Tibial artery (tissue), 4 donors: ENCODE measurements around the gene MACROD2.

Experiments
- DNase-seq, 2 donors: peaks; one replicate each; pipeline ENCODE4 v3.0.0-alpha.2; 2019
- H3K27ac ChIP-seq, 2 donors: fragments of 200-600 bp; sonication (generic) in 1 of 2; 1 replicate in 1 of 2; 2 replicates in 1 of 2; pipeline ENCODE4 v1.5.1; 2018 to 2019; ENCODE audit warnings: mild to moderate bottlenecking in 1 of 2
- H3K27me3 ChIP-seq, 2 donors: fragments of 200-600 bp; sonication (generic) in 1 of 2; one replicate each; pipeline versions ENCODE4 v1.5.1 to v1.6.0; 2016 to 2019
- H3K36me3 ChIP-seq, 3 donors: fragments of 200-600 bp; sonication (generic) in 2 of 3; one replicate each; pipeline ENCODE4 v1.5.1; 2016 to 2019; ENCODE audit warnings: mild to moderate bottlenecking in 2 of 3
- H3K4me1 ChIP-seq, 4 donors: fragments of 200-600 bp; sonication (generic) in 2 of 4; 1 replicate in 3 of 4; 2 replicates in 1 of 4; pipeline ENCODE4 v1.5.1; 2016 to 2019
- H3K4me3 ChIP-seq, 2 donors: fragments of 200-600 bp; sonication (generic) in 1 of 2; 1 replicate in 1 of 2; 2 replicates in 1 of 2; pipeline ENCODE4 v1.5.1; 2018 to 2019; ENCODE audit warnings: mild to moderate bottlenecking in 2 of 2
- H3K9me3 ChIP-seq, 3 donors: fragments of 200-600 bp; sonication (generic) in 1 of 3; one replicate each; pipeline ENCODE4 v1.5.1; 2016 to 2019
- intact Hi-C: fragments of 100-400 bp; cut with DNase I; formaldehyde crosslinking; loops from one replicate; pipeline ENCODE4 v1.15.0; 2023; ENCODE audit warnings: low total_unique reads
- TF ChIP-seq, protein P1 (sequence below), 2 experiments: fragments of 200-600 bp in 1 of 2; fragments of 450-650 bp in 1 of 2; IDR thresholded peaks; one replicate each; pipeline ENCODE4 v1.5.1; 2017 to 2019; ENCODE audit warnings: antibody characterized with exemption in 2 of 2, mild to moderate bottlenecking in 1 of 2, moderate library complexity in 1 of 2

MACROD2 gene

DNA sequence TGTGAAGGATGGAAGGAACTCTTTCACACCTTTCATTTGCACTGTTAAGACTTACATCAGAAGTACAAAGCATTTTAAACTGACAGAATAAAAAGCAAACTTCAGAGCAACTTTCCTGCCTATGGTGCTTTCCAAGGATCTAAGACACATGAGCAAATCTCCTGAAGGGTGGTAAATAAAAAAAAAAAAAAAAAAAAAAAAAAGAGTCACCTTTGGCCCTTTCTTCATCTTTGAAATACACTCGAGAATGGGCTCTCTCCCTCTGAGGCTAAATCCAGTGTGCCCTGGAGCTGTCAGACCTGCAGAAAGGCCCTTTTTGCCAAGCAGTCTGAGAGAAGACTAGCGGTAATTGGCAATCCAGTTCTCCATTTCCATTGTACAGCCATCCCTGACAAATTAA is 1455.9 kb downstream of the MACROD2 start:
- Histone ChIP-seq H3K9me3 (no peaks in the 10 kb centered on the region), H3K4me3 (no peak overlapping the region), H3K27me3 (no peaks in the 10 kb centered on the region), H3K4me1 (peaks cover 0 to 5% (median 3%) of the 10 kb centered on the region in 4 donors), H3K27ac (no peak overlapping the region), H3K36me3 (no peaks in the 10 kb centered on the region)
- intact Hi-C loops: no loop called here
- TF ChIP-seq, protein P1, sequence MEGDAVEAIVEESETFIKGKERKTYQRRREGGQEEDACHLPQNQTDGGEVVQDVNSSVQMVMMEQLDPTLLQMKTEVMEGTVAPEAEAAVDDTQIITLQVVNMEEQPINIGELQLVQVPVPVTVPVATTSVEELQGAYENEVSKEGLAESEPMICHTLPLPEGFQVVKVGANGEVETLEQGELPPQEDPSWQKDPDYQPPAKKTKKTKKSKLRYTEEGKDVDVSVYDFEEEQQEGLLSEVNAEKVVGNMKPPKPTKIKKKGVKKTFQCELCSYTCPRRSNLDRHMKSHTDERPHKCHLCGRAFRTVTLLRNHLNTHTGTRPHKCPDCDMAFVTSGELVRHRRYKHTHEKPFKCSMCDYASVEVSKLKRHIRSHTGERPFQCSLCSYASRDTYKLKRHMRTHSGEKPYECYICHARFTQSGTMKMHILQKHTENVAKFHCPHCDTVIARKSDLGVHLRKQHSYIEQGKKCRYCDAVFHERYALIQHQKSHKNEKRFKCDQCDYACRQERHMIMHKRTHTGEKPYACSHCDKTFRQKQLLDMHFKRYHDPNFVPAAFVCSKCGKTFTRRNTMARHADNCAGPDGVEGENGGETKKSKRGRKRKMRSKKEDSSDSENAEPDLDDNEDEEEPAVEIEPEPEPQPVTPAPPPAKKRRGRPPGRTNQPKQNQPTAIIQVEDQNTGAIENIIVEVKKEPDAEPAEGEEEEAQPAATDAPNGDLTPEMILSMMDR (IDR thresholded peaks at IDR 0.05): no peak
- no peak for DNase-seq

DNA sequence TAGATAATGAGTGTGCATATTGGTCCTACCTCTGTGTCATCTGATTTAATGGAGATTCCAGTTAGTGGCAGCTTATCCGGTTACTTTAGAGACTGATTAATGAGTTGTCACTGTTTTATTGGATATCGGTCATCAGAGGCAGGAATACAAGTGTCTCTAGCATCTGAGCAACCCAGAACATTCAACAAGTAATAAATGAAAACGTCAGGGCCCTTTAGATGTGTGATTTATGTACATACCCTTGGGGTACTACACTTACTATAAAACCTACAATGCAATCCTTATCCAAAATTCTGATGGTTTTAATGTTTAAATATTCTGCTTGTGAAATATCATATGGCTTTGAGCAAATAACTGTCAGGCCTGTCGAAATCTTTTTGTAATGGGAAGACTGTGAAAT is 1460.0 kb downstream of the MACROD2 start:
- no peak for DNase-seq
- TF ChIP-seq, protein P1 (IDR thresholded peaks at IDR 0.05): no peak
- no peaks in the 10 kb centered on the region for H3K36me3 ChIP-seq
- no peaks in the 10 kb centered on the region for H3K27me3 ChIP-seq
- peaks cover 0 to 2% (median under 1%) of the 10 kb centered on the region in 4 donors for H3K4me1 ChIP-seq
- no peak overlapping the region for H3K27ac ChIP-seq
- no peaks in the 10 kb centered on the region for H3K9me3 ChIP-seq
- no peak overlapping the region for H3K4me3 ChIP-seq
- intact Hi-C loops: no loop called here

DNA sequence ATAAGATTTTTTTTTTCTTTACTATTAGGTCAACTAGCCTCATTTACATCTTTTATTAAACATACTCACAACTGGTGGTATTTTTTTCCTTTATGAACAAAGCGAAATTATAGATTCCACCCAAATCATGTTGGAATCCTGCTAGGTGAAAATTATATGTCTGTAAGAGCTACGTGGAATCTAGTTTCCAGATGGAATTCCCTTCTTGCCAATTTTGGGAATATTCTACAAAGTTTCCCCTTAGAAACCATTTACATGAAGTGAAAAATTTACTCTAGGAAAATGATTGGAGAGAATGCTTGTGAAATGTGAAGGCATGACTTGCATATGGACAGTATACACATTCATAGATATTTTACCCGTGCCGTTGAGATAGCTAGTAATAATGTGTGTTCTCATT is 1466.6 kb downstream of the MACROD2 start:
- no peaks in the 10 kb centered on the region for H3K36me3 ChIP-seq
- H3K4me3 ChIP-seq: no peak overlapping the region
- peaks cover 0 to 11% (median 2%) of the 10 kb centered on the region in 4 donors for H3K4me1 ChIP-seq
- intact Hi-C loops: no loop called here
- DNase-seq: no peak
- H3K27ac ChIP-seq: no peak overlapping the region
- H3K9me3 ChIP-seq: no peaks in the 10 kb centered on the region
- H3K27me3 ChIP-seq: no peaks in the 10 kb centered on the region
- TF ChIP-seq, protein P1 (IDR thresholded peaks at IDR 0.05): no peak

DNA sequence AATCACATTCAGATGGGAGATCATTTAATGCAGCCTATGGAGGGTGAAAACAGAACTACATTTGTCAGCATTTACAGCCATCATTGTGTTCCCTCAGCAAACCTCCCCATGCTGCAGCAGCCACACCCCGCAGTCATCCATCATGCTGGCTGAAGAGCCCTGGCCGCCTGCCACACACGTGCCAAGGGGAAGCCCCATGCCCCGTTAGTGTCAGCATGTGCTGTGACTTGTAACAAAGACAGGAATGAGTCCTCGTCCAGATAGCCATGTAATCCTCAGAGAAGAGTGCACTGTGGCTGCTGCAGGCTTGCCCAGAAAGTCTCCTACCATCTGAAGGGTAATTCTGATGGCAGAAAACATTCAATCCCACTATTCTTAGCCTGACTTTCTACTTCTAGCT is 1480.2 kb downstream of the MACROD2 start:
- no peak overlapping the region for H3K27ac ChIP-seq
- DNase-seq: no peak
- no peaks in the 10 kb centered on the region for H3K9me3 ChIP-seq
- H3K27me3 ChIP-seq: no peaks in the 10 kb centered on the region
- H3K4me1 ChIP-seq: peaks cover 0 to 6% (median 0%) of the 10 kb centered on the region in 4 donors
- H3K36me3 ChIP-seq: no peaks in the 10 kb centered on the region
- TF ChIP-seq, protein P1 (IDR thresholded peaks at IDR 0.05): no peak
- H3K4me3 ChIP-seq: no peak overlapping the region
- intact Hi-C loops: no loop called here

DNA sequence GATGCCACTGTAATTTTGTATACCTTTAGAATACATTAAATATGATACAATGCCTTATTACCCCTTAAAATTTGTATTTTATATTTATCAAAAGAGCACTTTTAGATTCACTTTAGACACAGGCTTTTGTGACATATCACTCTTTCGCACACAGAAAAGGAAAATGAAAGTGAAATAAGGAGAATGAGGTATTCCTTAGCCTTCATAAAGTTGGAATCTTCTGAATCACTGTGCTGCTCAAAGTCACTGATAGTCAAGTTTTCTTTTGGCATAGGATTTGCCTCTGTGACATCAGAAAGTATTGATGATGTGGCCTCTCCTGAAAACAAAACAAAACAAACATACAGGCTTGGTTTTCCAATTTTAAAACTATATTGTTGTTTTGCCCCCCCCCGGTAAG is 1480.9 kb downstream of the MACROD2 start:
- no peak for DNase-seq
- Histone ChIP-seq H3K9me3 (no peaks in the 10 kb centered on the region), H3K36me3 (no peaks in the 10 kb centered on the region), H3K4me1 (peaks cover 0 to 6% (median 0%) of the 10 kb centered on the region in 4 donors), H3K4me3 (no peak overlapping the region), H3K27ac (no peak overlapping the region), H3K27me3 (no peaks in the 10 kb centered on the region)
- TF ChIP-seq, protein P1 (IDR thresholded peaks at IDR 0.05): no peak
- intact Hi-C loops: no loop called here

DNA sequence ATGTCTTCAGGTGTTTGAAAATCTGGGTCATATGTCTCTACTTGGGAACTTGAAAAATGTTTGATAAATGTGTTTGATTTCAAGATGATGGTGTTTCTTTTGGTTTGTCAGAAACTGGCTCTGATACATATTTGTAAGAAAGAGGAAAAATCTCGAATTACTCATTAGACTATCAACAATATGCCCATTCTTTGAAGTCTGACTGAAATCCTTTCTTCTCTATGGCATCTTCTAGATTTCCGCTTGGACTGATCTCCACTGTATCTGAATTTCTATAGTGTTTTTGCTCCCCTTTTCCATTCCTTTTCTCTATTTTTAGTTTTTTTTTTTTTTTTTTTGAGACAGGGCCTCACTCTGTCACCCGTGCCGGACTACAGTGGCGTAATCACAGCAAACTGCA is 1481.5 kb downstream of the MACROD2 start:
- Histone ChIP-seq H3K4me1 (peaks cover 0 to 6% (median 0%) of the 10 kb centered on the region in 4 donors), H3K27me3 (no peaks in the 10 kb centered on the region), H3K27ac (no peak overlapping the region), H3K36me3 (no peaks in the 10 kb centered on the region), H3K9me3 (no peaks in the 10 kb centered on the region), H3K4me3 (no peak overlapping the region)
- TF ChIP-seq, protein P1 (IDR thresholded peaks at IDR 0.05): no peak
- intact Hi-C loops: no loop called here
- no peak for DNase-seq
